OCI-LY1 (cell line): Measurements from ENCODE around the gene SCART1.

Experiments used
- H2AFZ ChIP-seq: fragments of 200-600 bp; sonication (generic), shearing (Covaris generic); 2 replicates; pipeline ENCODE4 v1.6.0; 2014; ENCODE audit warnings: antibody characterized with exemption, mild to moderate bottlenecking, low read length
- H3F3A ChIP-seq: fragments of 200-600 bp; sonication (generic), shearing (Covaris generic); 2 replicates; pipeline ENCODE4 v1.6.0; 2014; ENCODE audit warnings: mild to moderate bottlenecking, antibody characterized with exemption, low read length, moderate library complexity; ENCODE audit not compliant: insufficient read depth
- H3K27ac ChIP-seq: fragments of 200-600 bp; sonication (generic); 2 replicates; pipeline ENCODE4 v1.5.1; 2014; ENCODE audit warnings: low read length, mixed run types, mild to moderate bottlenecking, low read depth; ENCODE audit not compliant: poor library complexity, severe bottlenecking
- H3K27me3 ChIP-seq: fragments of 200-600 bp; sonication (generic); 2 replicates; pipeline ENCODE4 v1.6.0; 2014; ENCODE audit warnings: antibody characterized with exemption, mild to moderate bottlenecking, low read length, moderate library complexity; ENCODE audit not compliant: insufficient read depth
- H3K36me3 ChIP-seq: fragments of 200-600 bp; sonication (generic); 2 replicates; pipeline ENCODE4 v1.6.1; 2014; ENCODE audit warnings: mild to moderate bottlenecking, antibody characterized with exemption, low read length, moderate library complexity, mixed read lengths; ENCODE audit not compliant: insufficient read depth
- H3K4me1 ChIP-seq: fragments of 200-600 bp; sonication (generic); 2 replicates; pipeline ENCODE4 v1.5.1; 2014; ENCODE audit warnings: mild to moderate bottlenecking, low read length, moderate library complexity; ENCODE audit not compliant: insufficient read depth, severe bottlenecking
- H3K4me2 ChIP-seq: fragments of 200-600 bp; sonication (generic), shearing (Covaris generic); 2 replicates; pipeline ENCODE4 v1.6.1; 2014; ENCODE audit warnings: low read length
- H3K4me3 ChIP-seq: fragments of 200-600 bp; sonication (generic); 2 replicates; pipeline ENCODE4 v1.5.1; 2014; ENCODE audit warnings: low read length, low read depth, mild to moderate bottlenecking, mixed read lengths; ENCODE audit not compliant: poor library complexity, severe bottlenecking
- H3K79me2 ChIP-seq: fragments of 200-600 bp; shearing (Covaris generic); 2 replicates; pipeline ENCODE4 v1.6.1; 2016; ENCODE audit warnings: mixed run types, low read length, mixed read lengths; ENCODE audit not compliant: insufficient read depth
- H3K9ac ChIP-seq: fragments of 200-600 bp; sonication (generic), shearing (Covaris generic); 2 replicates; pipeline ENCODE4 v1.6.1; 2014; ENCODE audit warnings: mild to moderate bottlenecking, low read length, mixed read lengths
- H3K9me2 ChIP-seq: fragments of 200-600 bp; sonication (generic), shearing (Covaris generic); 2 replicates; pipeline ENCODE4 v1.6.1; 2014; ENCODE audit warnings: low read depth, mild to moderate bottlenecking, low read length, mixed read lengths
- H3K9me3 ChIP-seq: fragments of 200-600 bp; shearing (Covaris generic); 2 replicates; pipeline ENCODE4 v1.6.1; 2014; ENCODE audit warnings: low read length, mixed read lengths
- H4K20me1 ChIP-seq: fragments of 200-600 bp; sonication (generic), shearing (Covaris generic); 2 replicates; pipeline ENCODE4 v1.6.0; 2016; ENCODE audit warnings: mild to moderate bottlenecking, low read length; ENCODE audit not compliant: insufficient read depth
- EZH2 ChIP-seq: fragments of 200-600 bp; sonication (generic), shearing (Covaris generic); IDR thresholded peaks from 2 replicates; pipeline ENCODE4 v1.8.0; 2017; ENCODE audit warnings: borderline replicate concordance, mixed run types, mild to moderate bottlenecking, antibody characterized with exemption, low read length, moderate library complexity, mixed read lengths
- TF ChIP-seq, protein P1 (sequence below): fragments of 200-600 bp; sonication (generic), shearing (Covaris generic); IDR thresholded peaks from 2 replicates; pipeline ENCODE4 v1.5.1; 2017; ENCODE audit warnings: mild to moderate bottlenecking, antibody characterized with exemption, low read length, moderate library complexity, mixed read lengths

SCART1 gene

DNA sequence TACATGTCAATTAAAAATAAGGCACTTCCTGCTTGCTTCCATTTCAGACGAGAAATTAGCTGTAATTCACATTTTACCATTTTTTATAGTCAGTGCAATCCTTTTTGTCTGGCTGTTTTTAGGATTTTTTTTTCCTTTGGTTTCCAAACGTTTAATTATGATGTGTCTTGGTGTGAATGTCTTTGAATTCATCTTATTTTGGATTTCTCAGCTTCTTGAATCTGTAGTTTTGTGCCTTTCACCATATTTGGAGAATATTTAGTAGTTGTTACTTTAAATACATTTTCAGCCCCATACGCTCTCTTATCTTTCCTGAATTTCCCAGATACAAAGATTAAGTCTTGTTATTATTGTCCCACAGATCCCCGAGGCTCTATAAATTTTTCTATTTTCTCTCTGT is 2.4 kb upstream of the SCART1 start:
- Histone ChIP-seq H3K27ac (no peak overlapping the region), H3K4me3 (no peak overlapping the region), H3K27me3 (no peaks in the 10 kb centered on the region), H3K4me2 (no peak overlapping the region), H3K4me1 (peaks cover 4% of the 10 kb centered on the region), H3K9me3 (peaks cover 20% of the 10 kb centered on the region), H2AFZ (no peak overlapping the region), H3K9me2 (no peaks in the 10 kb centered on the region), H3K9ac (no peak overlapping the region), H3F3A (no peaks in the 10 kb centered on the region), H3K36me3 (no peaks in the 10 kb centered on the region), H3K79me2 (no peaks in the 10 kb centered on the region), H4K20me1 (no peaks in the 10 kb centered on the region)
- TF ChIP-seq, protein P1, sequence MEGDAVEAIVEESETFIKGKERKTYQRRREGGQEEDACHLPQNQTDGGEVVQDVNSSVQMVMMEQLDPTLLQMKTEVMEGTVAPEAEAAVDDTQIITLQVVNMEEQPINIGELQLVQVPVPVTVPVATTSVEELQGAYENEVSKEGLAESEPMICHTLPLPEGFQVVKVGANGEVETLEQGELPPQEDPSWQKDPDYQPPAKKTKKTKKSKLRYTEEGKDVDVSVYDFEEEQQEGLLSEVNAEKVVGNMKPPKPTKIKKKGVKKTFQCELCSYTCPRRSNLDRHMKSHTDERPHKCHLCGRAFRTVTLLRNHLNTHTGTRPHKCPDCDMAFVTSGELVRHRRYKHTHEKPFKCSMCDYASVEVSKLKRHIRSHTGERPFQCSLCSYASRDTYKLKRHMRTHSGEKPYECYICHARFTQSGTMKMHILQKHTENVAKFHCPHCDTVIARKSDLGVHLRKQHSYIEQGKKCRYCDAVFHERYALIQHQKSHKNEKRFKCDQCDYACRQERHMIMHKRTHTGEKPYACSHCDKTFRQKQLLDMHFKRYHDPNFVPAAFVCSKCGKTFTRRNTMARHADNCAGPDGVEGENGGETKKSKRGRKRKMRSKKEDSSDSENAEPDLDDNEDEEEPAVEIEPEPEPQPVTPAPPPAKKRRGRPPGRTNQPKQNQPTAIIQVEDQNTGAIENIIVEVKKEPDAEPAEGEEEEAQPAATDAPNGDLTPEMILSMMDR: no peak
- no peak for TF ChIP-seq EZH2

DNA sequence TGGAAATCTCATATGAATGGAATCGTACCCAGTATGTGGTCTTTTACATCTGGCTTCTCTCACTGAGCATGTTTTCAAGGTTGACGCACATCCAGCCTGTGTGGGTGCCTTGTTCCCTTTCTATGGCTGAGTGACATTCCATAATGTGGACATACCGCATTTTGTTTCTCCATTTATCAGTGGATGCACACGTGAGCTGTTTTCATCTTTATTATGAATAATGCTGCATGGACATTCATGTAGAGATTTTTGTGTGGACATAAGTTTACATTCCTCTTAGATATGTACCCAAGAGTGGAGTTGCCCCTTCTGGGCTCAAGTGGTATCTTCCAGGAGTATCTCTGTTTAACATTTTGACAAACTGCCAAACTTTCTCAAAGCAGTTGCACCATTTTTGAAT is 1.3 kb upstream of the SCART1 start:
- Histone ChIP-seq H3K27ac (no peak overlapping the region), H4K20me1 (no peaks in the 10 kb centered on the region), H3K4me2 (no peak overlapping the region), H3K9me2 (no peaks in the 10 kb centered on the region), H3K9me3 (peaks cover 15% of the 10 kb centered on the region), H3K9ac (no peak overlapping the region), H3K27me3 (no peaks in the 10 kb centered on the region), H2AFZ (no peak overlapping the region), H3K4me3 (no peak overlapping the region), H3K79me2 (no peaks in the 10 kb centered on the region), H3K4me1 (peaks cover 4% of the 10 kb centered on the region), H3K36me3 (no peaks in the 10 kb centered on the region), H3F3A (no peaks in the 10 kb centered on the region)
- TF ChIP-seq, protein P1: no peak
- TF ChIP-seq EZH2: no peak

DNA sequence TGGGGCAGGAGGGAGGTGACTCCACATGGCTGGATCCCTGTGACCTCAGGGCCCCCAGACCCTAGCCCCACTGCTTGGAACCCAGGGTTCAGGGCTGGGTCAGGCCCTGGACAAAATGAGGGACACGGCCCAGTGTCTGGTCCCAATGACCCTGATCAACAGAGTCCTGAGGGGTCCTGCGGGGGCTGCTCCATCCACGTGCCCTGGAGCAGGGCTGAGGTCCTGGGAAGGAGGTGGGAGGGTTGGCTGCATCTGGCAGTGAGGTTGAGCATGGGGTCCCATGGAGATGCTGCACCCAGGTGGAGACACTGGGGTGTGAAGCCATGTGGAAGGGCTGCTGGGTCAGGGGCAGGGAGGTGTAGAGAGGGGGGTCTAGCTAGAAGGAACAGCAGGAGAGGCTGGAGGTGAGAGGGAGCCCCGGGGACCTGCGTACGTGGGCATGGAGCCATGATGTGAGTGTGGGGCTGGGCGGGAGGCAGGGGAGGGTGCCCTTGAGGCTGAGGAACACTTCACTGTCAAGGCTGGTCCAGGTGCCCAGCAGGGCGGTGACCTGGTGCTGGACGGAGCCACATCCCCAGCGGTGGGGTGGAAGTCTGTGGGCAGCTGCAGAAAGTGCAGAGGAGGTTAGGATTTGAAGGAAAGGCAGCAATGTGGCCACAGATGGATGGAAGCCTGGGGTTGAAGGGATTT is 604 bp downstream of the SCART1 start:
- peak overlapping the region; percentile 13; the same call in 1 of the 2 replicates for H3K4me2 ChIP-seq
- peaks cover 4% of the 10 kb centered on the region for H3K4me1 ChIP-seq
- no peaks in the 10 kb centered on the region for H4K20me1 ChIP-seq
- no peaks in the 10 kb centered on the region for H3K79me2 ChIP-seq
- no peaks in the 10 kb centered on the region for H3K9me3 ChIP-seq
- H3K27me3 ChIP-seq: no peaks in the 10 kb centered on the region
- H3K27ac ChIP-seq: peak overlapping the region; percentile 32
- no peaks in the 10 kb centered on the region for H3F3A ChIP-seq
- peak overlapping the region; percentile 58; the same call in 1 of the 2 replicates for H3K9ac ChIP-seq
- no peak overlapping the region for H2AFZ ChIP-seq
- no peaks in the 10 kb centered on the region for H3K9me2 ChIP-seq
- TF ChIP-seq, protein P1: no peak
- TF ChIP-seq EZH2: no peak
- no peaks in the 10 kb centered on the region for H3K36me3 ChIP-seq
- H3K4me3 ChIP-seq: peak overlapping the region; percentile 63
